GM19468 (cell line): ENCODE data around the gene PPP3CA.
"Not testable (repeated sequence)": the region's sequence is repeated elsewhere in the genome, so short reads cannot be mapped to it uniquely, and the experiment has no call there.

Experiments
- ATAC-seq: cut with Tn5 transposase; IDR thresholded peaks from one replicate; pipeline ENCODE4 v1.9.1; 2021; ENCODE audit warnings: mild to moderate bottlenecking, moderate library complexity, moderate number of reproducible peaks; ENCODE audit not compliant: unreplicated experiment; ENCODE audit errors: extremely low read depth

PPP3CA gene

DNA sequence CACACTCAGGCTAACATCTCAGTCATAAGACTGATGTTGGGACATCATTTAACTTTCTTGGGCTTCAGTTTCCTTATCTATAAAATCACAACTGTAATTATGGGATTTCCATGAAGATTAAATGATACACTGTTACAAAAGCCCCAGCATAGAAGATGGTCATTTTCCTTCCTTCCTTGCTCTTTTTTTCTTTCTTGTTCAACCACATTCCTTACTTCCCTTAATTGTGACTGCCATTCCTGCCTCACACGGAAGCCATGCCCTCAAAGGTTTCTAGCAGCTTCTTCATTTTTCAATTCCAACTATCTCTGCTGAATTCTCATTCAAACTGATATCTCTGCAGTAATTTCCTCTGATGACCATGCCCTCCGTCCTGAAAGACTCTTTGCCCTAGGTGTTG is 311.8 kb downstream of the PPP3CA start:
- ATAC-seq: no peak

DNA sequence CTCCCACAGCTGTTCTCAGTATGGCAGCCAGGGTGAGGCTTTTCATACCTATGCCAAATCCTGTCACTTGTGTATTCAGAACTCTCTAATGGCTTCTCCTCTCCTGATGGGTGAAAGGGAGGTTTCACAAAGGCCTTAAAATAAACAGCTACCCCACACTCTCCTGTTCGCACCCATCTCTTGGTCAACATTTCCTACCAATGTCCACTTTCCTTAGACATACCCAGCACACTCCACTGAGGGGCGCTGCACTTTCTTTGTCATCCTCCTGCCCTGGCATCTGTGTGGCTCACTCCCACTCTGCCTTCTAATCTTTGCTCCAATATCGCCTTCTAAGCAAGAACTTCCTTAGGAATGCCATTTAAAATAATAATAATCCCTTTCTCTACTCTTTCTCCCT is 313.3 kb downstream of the PPP3CA start:
- ATAC-seq: no peak

DNA sequence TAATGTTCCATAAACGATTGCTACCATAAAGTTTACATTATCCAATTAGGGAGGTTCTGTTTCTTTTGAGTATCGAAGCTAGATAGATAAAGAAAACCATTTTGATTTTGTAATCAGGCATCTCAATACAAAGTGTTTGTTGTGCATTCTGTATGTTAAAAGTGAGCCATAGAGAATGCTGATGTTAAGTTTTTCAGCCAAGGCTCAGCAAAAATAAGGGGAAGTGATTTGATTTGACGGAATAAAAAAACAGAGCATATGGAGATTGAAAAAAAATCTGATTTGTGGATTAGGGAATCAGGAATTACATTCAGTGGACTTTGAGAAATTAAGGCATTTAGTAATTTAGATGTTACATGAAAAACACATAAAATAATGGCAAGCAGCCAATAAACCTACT is 314.8 kb downstream of the PPP3CA start:
- no peak for ATAC-seq

DNA sequence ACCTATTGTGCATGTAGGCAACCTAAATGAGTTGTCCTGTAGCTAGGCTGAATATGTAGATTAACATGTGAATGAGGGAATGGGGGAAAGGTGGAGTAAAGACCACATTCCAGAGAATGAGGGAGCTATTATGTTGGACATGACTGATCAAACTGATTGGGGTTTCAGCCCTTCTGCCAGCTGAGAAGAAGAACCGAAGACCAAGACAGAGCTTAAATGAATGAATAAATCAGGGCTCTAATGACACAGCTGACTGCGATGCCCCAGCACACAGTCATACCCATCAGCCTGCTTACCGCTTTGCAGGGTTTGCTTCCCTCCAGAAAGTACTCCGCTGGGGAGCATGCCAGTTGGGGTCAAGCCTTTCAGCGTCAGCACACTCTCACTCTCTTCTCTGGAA is 315.4 kb downstream of the PPP3CA start:
- no peak for ATAC-seq

DNA sequence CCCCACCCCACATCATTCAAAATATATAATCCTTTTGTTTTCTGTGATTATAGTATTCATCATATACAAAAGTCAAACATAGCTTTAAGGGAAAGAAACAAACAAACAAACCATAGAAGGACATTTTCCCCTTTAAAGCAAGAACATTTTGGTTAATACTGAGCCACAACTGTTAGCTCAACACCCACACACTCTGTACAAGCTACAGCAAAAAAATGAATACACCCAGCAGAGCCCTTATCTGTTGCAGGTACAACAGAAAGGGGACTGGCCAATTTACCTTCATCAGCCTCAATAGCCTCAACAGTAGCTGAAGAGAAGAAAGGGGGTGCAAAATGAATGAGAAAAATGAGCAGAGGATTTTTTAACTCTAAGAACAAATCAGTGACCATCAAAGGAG is 318.4 kb downstream of the PPP3CA start:
- ATAC-seq: no peak

GRCh38 chr4:101027721-101028120 is 319.6 kb downstream of the PPP3CA start:
- no peak for ATAC-seq

DNA sequence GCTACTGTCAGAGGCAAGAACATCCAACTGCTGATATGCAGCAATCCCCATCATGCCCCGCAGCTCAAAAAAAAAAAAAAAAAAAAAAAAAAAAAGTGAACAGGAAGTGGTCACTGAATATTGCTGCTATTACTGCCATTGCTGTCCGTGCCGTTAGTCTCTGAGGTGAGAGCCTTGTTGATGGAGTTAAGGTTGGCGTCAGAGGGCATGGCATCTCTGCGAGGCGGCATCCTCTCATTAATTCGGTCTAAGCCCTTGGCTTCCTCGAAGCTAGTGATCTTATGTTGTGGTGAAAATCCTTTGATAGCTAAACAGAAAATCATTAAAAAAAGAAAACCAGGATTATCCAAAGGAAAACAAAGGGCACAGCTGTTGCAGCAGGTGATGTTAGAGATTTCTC is 321.6 kb downstream of the PPP3CA start:
- no peak for ATAC-seq

DNA sequence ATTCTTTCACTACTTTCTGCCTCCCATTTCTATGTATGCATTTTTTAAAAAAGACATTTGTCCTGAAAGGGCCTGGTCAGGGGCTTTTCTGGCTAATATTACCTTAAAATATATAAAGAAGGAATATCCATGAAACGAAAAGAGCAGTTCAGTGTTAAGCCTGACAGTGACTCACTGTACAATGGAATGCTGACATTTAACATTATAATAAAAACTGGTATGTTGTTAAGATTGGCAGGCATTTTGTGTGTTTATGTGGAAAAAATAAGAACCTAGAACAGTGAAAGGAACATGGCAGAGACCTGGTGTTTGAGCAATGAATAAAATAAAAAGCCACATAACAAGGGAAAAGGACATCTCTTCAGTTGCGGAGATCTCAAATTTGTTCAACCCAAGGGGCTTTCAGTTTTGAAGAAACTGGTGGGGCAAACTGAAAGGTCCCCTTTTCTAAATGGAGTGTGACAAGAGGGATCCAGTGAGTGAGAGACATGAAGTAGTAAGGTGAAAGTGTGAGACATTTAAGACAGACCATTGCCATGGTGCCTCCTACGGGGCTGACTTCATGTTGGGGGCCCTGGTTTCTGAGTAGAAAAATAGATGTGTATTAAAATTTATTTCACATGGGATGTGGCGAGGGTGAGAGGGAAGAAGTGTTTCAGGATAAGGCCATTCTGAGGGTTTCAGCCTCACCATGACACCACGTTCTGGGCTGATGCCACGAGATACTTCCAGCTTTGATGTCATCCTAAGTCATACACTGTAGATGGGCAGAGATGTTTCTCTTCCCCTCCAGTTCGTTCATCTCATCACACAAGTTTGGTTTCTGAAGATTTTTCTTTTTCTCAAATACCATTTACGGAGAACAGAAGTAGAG is 324.9 kb downstream of the PPP3CA start:
- no peak for ATAC-seq

- ATAC-seq: peak; percentile 47
Observed at GRCh38 chr4:101020956-101021355, 326.4 kb downstream of the PPP3CA start.

DNA sequence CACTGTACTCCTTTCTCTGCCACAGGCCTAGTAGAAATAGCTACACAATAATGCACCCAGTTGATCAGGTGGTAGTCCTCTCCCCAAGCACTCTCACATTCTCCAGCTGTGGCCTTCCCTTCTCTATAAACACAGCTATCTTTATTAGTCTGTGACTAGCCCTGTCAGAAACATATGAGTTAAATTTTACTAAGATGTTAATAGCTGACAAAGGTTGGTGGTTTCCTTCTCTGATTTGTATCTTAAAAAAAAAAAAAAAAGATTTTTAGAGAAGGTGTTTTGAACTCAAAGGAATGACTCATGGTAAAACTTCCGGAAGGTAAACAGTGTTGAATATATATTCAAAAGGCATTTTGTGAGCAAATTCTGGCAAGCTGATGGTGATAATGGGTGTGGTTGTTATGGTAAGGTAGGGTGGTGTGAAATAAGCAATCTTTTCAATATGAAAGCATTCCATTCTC is 327.4 kb downstream of the PPP3CA start:
- peak; percentile 47 for ATAC-seq

DNA sequence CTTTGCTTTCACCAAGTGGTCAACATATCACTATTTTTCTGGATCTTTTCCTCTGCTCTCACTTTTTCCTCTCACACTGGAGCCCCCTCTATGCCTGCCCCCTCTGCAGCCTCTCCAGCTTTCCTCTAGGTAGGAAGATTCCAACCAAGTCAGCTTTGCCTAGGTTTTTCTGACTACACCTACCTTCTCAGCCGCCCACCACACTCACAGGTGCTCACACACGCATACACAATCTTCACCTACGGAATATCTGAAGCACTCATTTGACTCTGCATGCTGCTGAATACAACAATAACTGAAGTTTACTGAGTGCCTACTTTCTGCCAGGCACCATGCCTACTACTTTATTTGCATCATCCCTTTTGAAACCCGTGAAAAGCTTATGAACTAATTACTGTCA is 328.0 kb downstream of the PPP3CA start:
- no peak for ATAC-seq

DNA sequence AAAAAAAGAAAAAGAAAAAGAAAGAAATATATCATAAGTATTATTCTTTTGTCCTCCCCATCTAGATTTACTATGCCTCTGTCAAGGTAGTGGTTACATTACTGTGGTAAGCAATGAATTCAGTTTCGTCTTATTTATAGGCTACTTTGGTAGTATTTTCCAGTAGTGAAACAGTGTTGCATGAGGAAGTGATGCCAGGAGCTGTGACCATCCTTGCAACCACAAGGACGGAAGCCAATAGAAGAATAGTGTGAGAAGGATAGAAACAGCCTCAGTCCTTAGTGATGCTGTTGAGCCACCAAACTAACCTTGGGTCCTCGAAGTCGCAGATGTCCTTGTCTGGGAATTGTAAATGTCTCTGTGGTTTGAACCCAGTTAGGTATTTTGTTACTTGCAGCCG is 328.5 kb downstream of the PPP3CA start:
- peak; percentile 47 for ATAC-seq

GRCh38 chr4:101014417-101014816 is 332.9 kb downstream of the PPP3CA start:
- peak; percentile 24 for ATAC-seq

DNA sequence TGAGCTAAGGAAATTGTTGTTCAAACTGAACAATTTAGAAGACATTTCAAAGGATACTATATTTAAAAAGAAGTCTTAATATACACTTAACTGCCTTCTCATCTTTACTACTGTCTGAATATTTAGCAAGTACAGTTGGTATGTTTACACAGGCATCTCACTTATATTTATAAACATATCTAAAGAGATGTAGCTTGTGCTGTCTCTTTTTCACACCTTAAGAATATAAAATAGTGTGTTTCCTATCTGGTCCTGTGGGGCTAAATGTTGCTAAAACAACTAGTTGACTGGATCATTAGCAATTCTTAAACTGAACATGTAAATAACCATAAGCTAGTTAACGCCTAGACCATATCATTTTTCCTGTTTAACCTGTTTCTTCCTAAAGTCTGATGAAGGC is 336.3 kb downstream of the PPP3CA start:
- ATAC-seq: no peak

DNA sequence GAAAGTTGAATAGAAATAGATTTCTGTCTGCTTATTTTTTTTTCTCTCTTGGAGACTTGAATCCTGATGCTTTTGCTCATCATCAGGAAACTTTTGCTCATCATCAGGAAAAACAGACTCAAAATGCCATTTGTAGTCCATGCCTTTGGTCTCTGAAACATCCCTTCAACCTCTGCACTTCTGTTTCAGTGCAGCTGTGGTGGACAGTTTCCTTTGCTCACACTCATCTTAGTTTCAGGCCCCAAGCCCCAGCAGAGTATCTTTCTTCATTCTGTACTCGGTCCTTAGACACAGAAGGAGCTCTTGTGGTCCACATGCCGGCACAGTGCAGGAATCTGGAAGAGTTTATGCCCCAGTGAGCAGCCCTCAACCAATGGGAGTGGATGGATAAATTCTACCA is 337.9 kb downstream of the PPP3CA start:
- no peak for ATAC-seq

DNA sequence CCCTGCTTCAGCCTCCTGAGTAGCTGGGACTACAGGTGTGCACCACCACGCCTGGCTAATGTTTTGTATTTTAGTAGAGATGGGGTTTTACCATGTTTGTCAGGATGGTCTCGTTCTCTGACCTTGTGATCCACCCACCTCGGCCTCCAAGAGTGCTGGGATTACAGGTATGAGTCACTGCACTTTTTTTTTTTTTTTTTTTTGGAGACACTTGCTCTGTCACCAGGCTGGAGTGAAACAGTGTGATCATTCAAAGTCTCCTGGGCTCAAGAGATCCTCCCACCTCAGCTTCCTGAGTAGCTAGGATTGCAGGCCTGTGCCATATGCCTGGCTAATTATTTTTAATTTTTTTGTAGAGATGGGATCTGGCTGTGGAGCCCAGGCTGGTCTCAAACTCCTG is 338.8 kb downstream of the PPP3CA start:
- ATAC-seq: no peak

DNA sequence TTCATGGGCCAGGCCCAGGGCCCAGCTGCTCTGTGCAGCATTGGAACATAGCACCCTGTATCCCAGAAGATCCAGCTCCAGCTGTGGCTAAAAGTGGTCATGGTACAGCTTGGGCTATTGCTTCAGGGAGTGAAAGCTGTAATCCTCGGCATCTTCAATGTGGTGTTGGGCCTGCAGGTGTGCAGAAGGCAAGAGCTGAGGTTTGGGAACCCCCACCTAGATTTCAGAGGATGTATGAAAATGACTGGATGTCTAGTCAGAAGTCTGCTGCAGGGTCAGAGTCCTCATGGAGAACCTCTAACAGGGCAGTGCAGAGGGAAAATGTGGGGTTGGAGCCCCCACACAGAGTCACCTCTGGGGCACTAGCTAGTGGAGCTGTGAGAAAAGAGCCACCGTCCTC is 341.7 kb downstream of the PPP3CA start:
- no peak for ATAC-seq

DNA sequence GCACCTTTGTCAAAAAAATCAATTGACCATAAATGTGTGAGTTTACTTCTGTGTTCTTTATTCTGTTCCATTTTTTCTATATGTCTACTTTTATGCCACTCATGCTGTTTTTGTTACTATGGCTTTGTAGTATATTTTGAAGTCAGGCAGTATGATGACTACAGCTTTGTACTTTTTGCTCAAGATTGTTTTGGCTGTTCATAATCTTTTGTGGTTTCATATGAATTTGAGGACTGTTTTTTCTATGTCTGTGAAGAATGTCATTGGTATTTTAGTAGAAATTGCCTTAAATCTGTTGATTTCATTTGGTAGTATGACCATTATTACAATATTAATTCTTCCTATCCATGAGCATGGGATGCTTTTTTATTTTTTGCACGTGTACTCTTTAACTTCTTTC is 346.8 kb downstream of the PPP3CA start:
- no peak for ATAC-seq

DNA sequence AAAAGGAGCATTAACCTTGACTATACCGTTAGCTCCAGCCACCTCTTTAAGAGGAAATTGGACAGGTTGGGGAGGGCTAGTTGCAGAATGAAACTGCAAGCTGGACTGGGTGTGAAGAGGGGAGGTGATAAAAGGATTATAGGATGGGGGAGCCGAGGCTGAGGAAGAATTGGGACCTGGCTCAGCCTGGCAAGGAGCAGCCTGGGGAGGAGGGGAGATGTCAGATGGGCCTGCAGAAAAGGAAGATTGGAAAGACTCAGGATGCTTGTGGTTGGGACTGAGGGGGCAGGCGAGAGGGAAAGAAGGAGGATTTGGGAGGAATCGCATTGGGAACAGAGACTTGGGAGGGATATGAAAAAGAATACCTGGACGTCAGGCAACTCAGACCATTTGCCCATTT is 351.7 kb downstream of the PPP3CA start:
- ATAC-seq: no peak

DNA sequence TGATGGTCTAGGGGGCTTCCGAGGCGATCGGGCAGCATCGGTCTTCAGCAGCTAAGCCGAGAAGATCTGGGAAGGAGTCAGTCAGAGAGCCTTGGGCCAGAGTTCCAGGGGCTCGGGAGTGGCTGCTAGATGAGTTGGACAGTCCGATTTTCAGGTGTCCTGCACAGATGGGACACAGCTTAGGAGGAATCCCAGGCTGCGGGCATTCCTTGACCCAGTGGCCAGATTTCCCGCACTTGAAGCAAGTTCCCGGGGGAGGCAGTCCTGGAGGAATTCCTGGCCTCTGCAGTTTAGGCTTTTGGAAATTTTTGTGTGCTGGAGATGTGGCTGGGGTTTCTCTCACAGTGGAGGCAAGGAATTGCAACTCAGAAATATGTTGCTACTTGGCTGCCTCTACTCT is 352.3 kb downstream of the PPP3CA start:
- ATAC-seq: not testable (repeated sequence)

DNA sequence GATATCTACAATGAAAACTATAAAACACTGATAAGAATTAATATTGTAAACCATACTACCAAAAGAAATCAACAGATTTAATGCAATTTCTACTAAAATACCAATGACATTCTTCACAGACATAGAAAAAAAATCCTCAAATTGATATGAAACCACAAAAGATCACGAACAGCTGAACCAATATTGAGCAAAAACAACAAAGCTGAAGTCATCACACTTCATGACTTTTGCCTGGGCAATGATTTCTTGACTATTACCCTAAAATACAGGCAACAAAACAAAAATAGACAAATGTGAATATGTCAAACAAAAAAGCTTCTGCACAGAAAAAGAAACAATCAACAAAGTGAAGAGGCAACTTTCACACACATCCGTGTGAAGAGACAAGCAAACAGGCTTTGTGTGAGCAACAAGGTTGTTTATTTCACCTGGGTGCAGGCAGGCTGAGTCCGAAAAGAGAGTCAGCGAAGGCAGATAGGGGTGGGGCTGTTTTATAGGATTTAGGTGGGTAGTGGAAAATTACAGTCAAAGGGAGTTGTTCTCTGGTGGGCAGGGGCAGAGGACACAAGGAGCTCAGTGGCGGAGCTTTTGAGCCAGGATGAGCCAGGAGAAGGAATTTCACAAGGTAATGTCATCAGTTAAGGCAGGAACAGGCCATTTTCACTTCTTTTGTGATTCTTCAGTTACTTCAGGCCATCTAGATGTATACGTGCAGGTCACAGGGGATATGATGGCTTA is 355.8 kb downstream of the PPP3CA start:
- ATAC-seq: not testable (repeated sequence)
